WTC11 (cell line): ENCODE results near the gene ZBED5.

Experiments
- CREB1 ChIP-seq: sonication (generic); formaldehyde crosslinking; IDR thresholded peaks from 2 replicates; pipeline ENCODE4 v1.8.0; 2023; ENCODE audit warnings: mild to moderate bottlenecking, missing genetic modification reagents
- FOXK1 ChIP-seq: sonication (generic); formaldehyde crosslinking; IDR thresholded peaks from 2 replicates; pipeline ENCODE4 v1.8.0; 2022; ENCODE audit warnings: mild to moderate bottlenecking, moderate library complexity, missing genetic modification reagents
- FOXP1 ChIP-seq: sonication (generic); formaldehyde crosslinking; IDR thresholded peaks from 2 replicates; pipeline ENCODE4 v1.8.0; 2022; ENCODE audit warnings: missing genetic modification reagents, mild to moderate bottlenecking, moderate library complexity, borderline replicate concordance
- NFYB ChIP-seq: sonication (generic); formaldehyde crosslinking; conservative IDR thresholded peaks from 2 replicates; pipeline ENCODE4 v1.8.0; 2022; ENCODE audit warnings: low read depth, missing genetic modification reagents
- SP1 ChIP-seq: sonication (generic); formaldehyde crosslinking; conservative IDR thresholded peaks from 2 replicates; pipeline ENCODE4 v1.8.1; 2022; ENCODE audit warnings: missing genetic modification reagents
- ZNF121 ChIP-seq: sonication (generic); formaldehyde crosslinking; IDR thresholded peaks from 2 replicates; pipeline ENCODE4 v1.8.0; 2023; ENCODE audit warnings: missing genetic modification reagents
- ZNF416 ChIP-seq: fragments of 250-450 bp; sonication (Bioruptor Pico); IDR thresholded peaks from 2 replicates; pipeline ENCODE4 v1.9.0; 2021; ENCODE audit warnings: mild to moderate bottlenecking, inconsistent platforms
- TF ChIP-seq, protein P1 (sequence below): fragments of 200-600 bp; IDR thresholded peaks from 2 replicates; pipeline ENCODE4 v1.8.0; 2022; ENCODE audit warnings: antibody characterized with exemption
- TF ChIP-seq, protein P2 (sequence below): sonication (generic); formaldehyde crosslinking; conservative IDR thresholded peaks from 2 replicates; pipeline ENCODE4 v1.8.1; 2022; ENCODE audit warnings: mild to moderate bottlenecking, missing genetic modification reagents
- TF ChIP-seq, protein P3 (sequence below): fragments of 250-450 bp; sonication (Bioruptor Pico); IDR thresholded peaks from 2 replicates; pipeline ENCODE4 v2.1.2; 2022; ENCODE audit warnings: mild to moderate bottlenecking, moderate library complexity
- TF ChIP-seq, protein P4 (sequence below): sonication (generic); formaldehyde crosslinking; IDR thresholded peaks from 2 replicates; pipeline ENCODE4 v1.8.1; 2022; ENCODE audit warnings: mild to moderate bottlenecking, moderate library complexity, missing genetic modification reagents

DNA sequence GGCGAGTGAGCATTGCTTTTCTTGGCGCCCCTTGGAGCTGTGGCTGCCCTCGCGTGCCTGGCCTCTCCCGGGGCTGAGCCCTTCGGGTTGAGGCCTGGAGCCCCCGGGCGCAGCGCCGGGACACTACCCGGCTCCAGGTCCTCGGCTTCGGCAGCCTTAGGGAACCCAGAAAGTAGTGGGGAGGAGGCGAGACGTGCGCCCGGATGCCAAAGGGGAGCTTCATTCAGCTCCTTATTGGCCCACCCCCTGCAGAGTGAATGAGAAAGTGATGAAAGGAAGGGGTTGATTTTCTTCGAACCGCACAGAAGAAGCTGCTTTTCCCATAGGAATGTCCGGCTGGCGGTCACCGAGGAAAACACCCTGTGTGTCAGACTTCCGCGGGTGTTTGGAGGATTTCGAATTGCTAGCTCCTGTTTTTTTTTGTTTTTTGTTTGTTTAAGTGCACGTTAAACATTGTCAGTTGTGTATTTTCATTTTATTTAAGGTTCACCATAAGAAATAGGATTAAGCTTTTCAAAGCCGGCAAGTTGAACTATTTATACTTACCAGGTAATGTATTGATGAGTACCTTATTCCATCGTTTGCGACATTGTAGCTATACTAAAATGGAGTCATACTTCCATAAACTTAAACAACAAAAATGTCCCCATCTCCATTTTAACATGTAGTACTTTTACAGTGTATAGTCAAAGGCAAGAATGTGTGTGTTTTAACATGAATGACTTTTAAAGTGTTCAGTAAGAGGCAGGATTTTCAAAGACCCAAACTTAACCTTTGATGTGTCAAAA lies 48.3 kb downstream of the ZBED5 start:
- no peak for TF ChIP-seq ZNF416 (CRISPR knock-in tag)
- TF ChIP-seq, protein P1, sequence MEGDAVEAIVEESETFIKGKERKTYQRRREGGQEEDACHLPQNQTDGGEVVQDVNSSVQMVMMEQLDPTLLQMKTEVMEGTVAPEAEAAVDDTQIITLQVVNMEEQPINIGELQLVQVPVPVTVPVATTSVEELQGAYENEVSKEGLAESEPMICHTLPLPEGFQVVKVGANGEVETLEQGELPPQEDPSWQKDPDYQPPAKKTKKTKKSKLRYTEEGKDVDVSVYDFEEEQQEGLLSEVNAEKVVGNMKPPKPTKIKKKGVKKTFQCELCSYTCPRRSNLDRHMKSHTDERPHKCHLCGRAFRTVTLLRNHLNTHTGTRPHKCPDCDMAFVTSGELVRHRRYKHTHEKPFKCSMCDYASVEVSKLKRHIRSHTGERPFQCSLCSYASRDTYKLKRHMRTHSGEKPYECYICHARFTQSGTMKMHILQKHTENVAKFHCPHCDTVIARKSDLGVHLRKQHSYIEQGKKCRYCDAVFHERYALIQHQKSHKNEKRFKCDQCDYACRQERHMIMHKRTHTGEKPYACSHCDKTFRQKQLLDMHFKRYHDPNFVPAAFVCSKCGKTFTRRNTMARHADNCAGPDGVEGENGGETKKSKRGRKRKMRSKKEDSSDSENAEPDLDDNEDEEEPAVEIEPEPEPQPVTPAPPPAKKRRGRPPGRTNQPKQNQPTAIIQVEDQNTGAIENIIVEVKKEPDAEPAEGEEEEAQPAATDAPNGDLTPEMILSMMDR: no peak
- TF ChIP-seq CREB1: no peak
- TF ChIP-seq FOXK1 (CRISPR knock-in tag): 0 out of 2 replicates have a peak, but pooled peaks have one; percentile 4
- TF ChIP-seq, protein P2, sequence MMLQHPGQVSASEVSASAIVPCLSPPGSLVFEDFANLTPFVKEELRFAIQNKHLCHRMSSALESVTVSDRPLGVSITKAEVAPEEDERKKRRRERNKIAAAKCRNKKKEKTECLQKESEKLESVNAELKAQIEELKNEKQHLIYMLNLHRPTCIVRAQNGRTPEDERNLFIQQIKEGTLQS (CRISPR knock-in tag): no peak
- TF ChIP-seq SP1 (CRISPR knock-in tag): no peak
- TF ChIP-seq FOXP1 (CRISPR knock-in tag): peak; percentile 44; the same call in 1 of the 2 replicates
- TF ChIP-seq, protein P3, sequence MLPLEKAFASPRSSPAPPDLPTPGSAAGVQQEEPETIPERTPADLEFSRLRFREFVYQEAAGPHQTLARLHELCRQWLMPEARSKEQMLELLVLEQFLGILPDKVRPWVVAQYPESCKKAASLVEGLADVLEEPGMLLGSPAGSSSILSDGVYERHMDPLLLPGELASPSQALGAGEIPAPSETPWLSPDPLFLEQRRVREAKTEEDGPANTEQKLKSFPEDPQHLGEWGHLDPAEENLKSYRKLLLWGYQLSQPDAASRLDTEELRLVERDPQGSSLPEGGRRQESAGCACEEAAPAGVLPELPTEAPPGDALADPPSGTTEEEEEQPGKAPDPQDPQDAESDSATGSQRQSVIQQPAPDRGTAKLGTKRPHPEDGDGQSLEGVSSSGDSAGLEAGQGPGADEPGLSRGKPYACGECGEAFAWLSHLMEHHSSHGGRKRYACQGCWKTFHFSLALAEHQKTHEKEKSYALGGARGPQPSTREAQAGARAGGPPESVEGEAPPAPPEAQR (CRISPR knock-in tag): no peak
- TF ChIP-seq NFYB (CRISPR knock-in tag): no peak
- TF ChIP-seq, protein P4, sequence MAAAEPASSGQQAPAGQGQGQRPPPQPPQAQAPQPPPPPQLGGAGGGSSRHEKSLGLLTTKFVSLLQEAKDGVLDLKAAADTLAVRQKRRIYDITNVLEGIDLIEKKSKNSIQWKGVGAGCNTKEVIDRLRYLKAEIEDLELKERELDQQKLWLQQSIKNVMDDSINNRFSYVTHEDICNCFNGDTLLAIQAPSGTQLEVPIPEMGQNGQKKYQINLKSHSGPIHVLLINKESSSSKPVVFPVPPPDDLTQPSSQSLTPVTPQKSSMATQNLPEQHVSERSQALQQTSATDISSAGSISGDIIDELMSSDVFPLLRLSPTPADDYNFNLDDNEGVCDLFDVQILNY: no peak
- no peak for TF ChIP-seq ZNF121 (CRISPR knock-in tag)
